HG03520 (cell line): ENCODE data around the gene CD52.
"Not testable (repeated sequence)": the region's sequence is repeated elsewhere in the genome, so short reads cannot be mapped to it uniquely, and the experiment has no call there.

ENCODE experiments used
- ATAC-seq: cut with Tn5 transposase; IDR thresholded peaks from one replicate; pipeline ENCODE4 v1.9.1; 2021; ENCODE audit warnings: mild to moderate bottlenecking, moderate library complexity; ENCODE audit not compliant: unreplicated experiment

CD52 gene

GRCh38 chr1:26283871-26284596 is 33.7 kb upstream of the CD52 start:
- no peak for ATAC-seq

GRCh38 chr1:26284597-26285347 is 33.0 kb upstream of the CD52 start:
- no peak for ATAC-seq

- ATAC-seq, result no peak
Measured at GRCh38 chr1:26285366-26286063, 32.2 kb upstream of the CD52 start.

- ATAC-seq, result no peak
Measured at GRCh38 chr1:26286064-26286416, 31.7 kb upstream of the CD52 start.

- ATAC-seq, result no peak
Measured at GRCh38 chr1:26287033-26287711, 30.6 kb upstream of the CD52 start.

- ATAC-seq, result no peak
Measured at GRCh38 chr1:26287811-26288210, 29.9 kb upstream of the CD52 start.

GRCh38 chr1:26288311-26288941 is 29.3 kb upstream of the CD52 start:
- ATAC-seq, result no peak

GRCh38 chr1:26289158-26290059 is 28.3 kb upstream of the CD52 start:
- ATAC-seq, result no peak

- ATAC-seq, result no peak
Measured at GRCh38 chr1:26290122-26290881, 27.5 kb upstream of the CD52 start.

- ATAC-seq, result no peak
Measured at GRCh38 chr1:26290882-26291261, 26.9 kb upstream of the CD52 start.

- ATAC-seq, result no peak
Measured at GRCh38 chr1:26291433-26291832, 26.3 kb upstream of the CD52 start.

- no peak for ATAC-seq
Measured at GRCh38 chr1:26291939-26292338, 25.8 kb upstream of the CD52 start.

- not testable (repeated sequence) for ATAC-seq
Measured at GRCh38 chr1:26292735-26293134, 25.0 kb upstream of the CD52 start.

- no peak for ATAC-seq
Measured at GRCh38 chr1:26293911-26294463, 23.8 kb upstream of the CD52 start.

GRCh38 chr1:26295194-26296138 is 22.3 kb upstream of the CD52 start:
- no peak for ATAC-seq

GRCh38 chr1:26296340-26297056 is 21.3 kb upstream of the CD52 start:
- ATAC-seq, result no peak
